Trophoblast cell (in vitro differentiated cells and primary cell): Measurements from ENCODE around the gene DOCK2.

Experiments used
- DNase-seq, 2 donors: peaks; one replicate each; pipeline ENCODE4 v3.0.0-alpha.2; 2016
- H2AFZ ChIP-seq: 2 replicates; pipeline ENCODE4 v1.6.1; 2013; ENCODE audit warnings: low read length, moderate library complexity, mild to moderate bottlenecking; ENCODE audit not compliant: insufficient read depth, poor library complexity
- H2AK5ac ChIP-seq: 2 replicates; pipeline ENCODE4 v1.6.1; 2013; ENCODE audit warnings: mild to moderate bottlenecking, low read length
- H2BK120ac ChIP-seq: 2 replicates; pipeline ENCODE4 v1.6.1; 2013; ENCODE audit warnings: low read length, mild to moderate bottlenecking, moderate library complexity; ENCODE audit not compliant: insufficient read depth, poor library complexity
- H2BK12ac ChIP-seq: 2 replicates; pipeline ENCODE4 v1.6.1; 2013; ENCODE audit warnings: mild to moderate bottlenecking, low read length, moderate library complexity
- H2BK5ac ChIP-seq: 2 replicates; pipeline ENCODE4 v1.6.1; 2013; ENCODE audit warnings: low read length, low read depth, moderate library complexity, mild to moderate bottlenecking; ENCODE audit not compliant: poor library complexity
- H3K14ac ChIP-seq: 2 replicates; pipeline ENCODE4 v1.6.1; 2013; ENCODE audit warnings: mild to moderate bottlenecking, low read length
- H3K18ac ChIP-seq: 2 replicates; pipeline ENCODE4 v1.6.1; 2013; ENCODE audit warnings: mild to moderate bottlenecking, low read length
- H3K23ac ChIP-seq: 2 replicates; pipeline ENCODE4 v1.6.1; 2013; ENCODE audit warnings: low read length
- H3K27ac ChIP-seq: 2 replicates; pipeline ENCODE4 v1.5.1; 2013; ENCODE audit warnings: low read depth, mild to moderate bottlenecking, inconsistent platforms, low read length, moderate library complexity
- H3K27me3 ChIP-seq: 2 replicates; pipeline ENCODE4 v1.6.1; 2013; ENCODE audit warnings: inconsistent platforms, mild to moderate bottlenecking, low read length, moderate library complexity; ENCODE audit not compliant: insufficient read depth
- H3K36me3 ChIP-seq, 2 experiments: 1 replicate in 1 of 2; 2 replicates in 1 of 2; pipeline ENCODE4 v1.6.1; 2013; ENCODE audit warnings: low read length in 2 of 2, mild to moderate bottlenecking in 2 of 2, moderate library complexity in 1 of 2; ENCODE audit not compliant: insufficient read depth in 2 of 2, control insufficient read depth in 1 of 2
- H3K4ac ChIP-seq: 2 replicates; pipeline ENCODE4 v1.6.1; 2013; ENCODE audit warnings: low read depth, mild to moderate bottlenecking, low read length, moderate library complexity
- H3K4me1 ChIP-seq, 2 experiments: 1 replicate in 1 of 2; 2 replicates in 1 of 2; pipeline ENCODE4 v1.6.1; 2013; ENCODE audit warnings: low read length in 2 of 2, mild to moderate bottlenecking in 2 of 2, moderate library complexity in 1 of 2; ENCODE audit not compliant: insufficient read depth in 2 of 2, control insufficient read depth in 1 of 2
- H3K4me2 ChIP-seq: 2 replicates; pipeline ENCODE4 v1.6.1; 2013; ENCODE audit warnings: inconsistent platforms, mild to moderate bottlenecking, low read length, moderate library complexity
- H3K4me3 ChIP-seq: 2 replicates; pipeline ENCODE4 v1.5.1; 2013; ENCODE audit warnings: mild to moderate bottlenecking, low read depth, low read length, inconsistent platforms
- H3K79me1 ChIP-seq: one replicate; pipeline ENCODE4 v1.6.1; 2013; ENCODE audit warnings: low read length
- H3K79me2 ChIP-seq: 2 replicates; pipeline ENCODE4 v1.6.1; 2013; ENCODE audit warnings: low read length, mild to moderate bottlenecking; ENCODE audit not compliant: control insufficient read depth, insufficient read depth, poor library complexity
- H3K9ac ChIP-seq: 2 replicates; pipeline ENCODE4 v1.6.1; 2013; ENCODE audit warnings: mild to moderate bottlenecking, low read length
- H3K9me3 ChIP-seq: 2 replicates; pipeline ENCODE4 v1.6.1; 2013; ENCODE audit warnings: low read depth, mild to moderate bottlenecking, control low read depth, inconsistent platforms, low read length; ENCODE audit not compliant: insufficient read depth
- H4K12ac ChIP-seq: 2 replicates; pipeline ENCODE4 v1.6.1; 2013; ENCODE audit warnings: low read depth, mild to moderate bottlenecking, low read length, moderate library complexity
- H4K8ac ChIP-seq: 2 replicates; pipeline ENCODE4 v1.6.1; 2013; ENCODE audit warnings: low read depth, mild to moderate bottlenecking, low read length, moderate library complexity
- H4K91ac ChIP-seq: one replicate; pipeline ENCODE4 v1.6.1; 2013; ENCODE audit warnings: low read depth, mild to moderate bottlenecking, low read length, moderate library complexity
- WGBS: extraction: QIAGEN DNeasy Blood & Tissue Kit; methylation state at CpG from one replicate; pipeline ENCODE4 v1.1.7; 2013; ENCODE audit warnings: missing lambda C conversion rate; ENCODE audit not compliant: insufficient read length, insufficient coverage; ENCODE audit errors: extremely low coverage; 5-methylcytosine and 5-hydroxymethylcytosine counted together

DOCK2 gene

GRCh38 chr5:169906745-169907649 lies 269.9 kb downstream of the DOCK2 start:
- H2BK12ac ChIP-seq, result no peak overlapping the region
- no peak overlapping the region for H4K91ac ChIP-seq
- DNase-seq, result peak in 1 of 2 donors; percentile 6
- H4K8ac ChIP-seq, result no peak overlapping the region
- WGBS, result no CpG with 5 or more reads among the region's 8 CpGs
- H3K23ac ChIP-seq, result no peak overlapping the region
- no peak overlapping the region for H3K18ac ChIP-seq
- no peak overlapping the region for H2AFZ ChIP-seq
- H3K4me2 ChIP-seq, result no peak overlapping the region
- H3K14ac ChIP-seq, result no peak overlapping the region
- no peak overlapping the region for H2BK120ac ChIP-seq
- H3K27ac ChIP-seq, result no peak overlapping the region
- H3K9ac ChIP-seq, result no peak overlapping the region
- H4K12ac ChIP-seq, result no peak overlapping the region
- no peak overlapping the region for H3K4ac ChIP-seq
- H3K9me3 ChIP-seq, result no peaks in the 10 kb centered on the region
- no peak overlapping the region for H3K4me3 ChIP-seq
- H3K79me1 ChIP-seq, result no peaks in the 10 kb centered on the region
- no peaks in the 10 kb centered on the region for H3K27me3 ChIP-seq
- H3K4me1 ChIP-seq, result no peaks in the 10 kb centered on the region
- H2AK5ac ChIP-seq, result no peak overlapping the region
- no peaks in the 10 kb centered on the region for H3K79me2 ChIP-seq
- H2BK5ac ChIP-seq, result no peak overlapping the region
- no peaks in the 10 kb centered on the region for H3K36me3 ChIP-seq

GRCh38 chr5:169908864-169909263 lies 271.8 kb downstream of the DOCK2 start:
- H3K9ac ChIP-seq, result no peak overlapping the region
- no peaks in the 10 kb centered on the region for H3K36me3 ChIP-seq
- H3K23ac ChIP-seq, result no peak overlapping the region
- H3K18ac ChIP-seq, result no peak overlapping the region
- no peak overlapping the region for H2BK120ac ChIP-seq
- no peak overlapping the region for H3K4me3 ChIP-seq
- no peak overlapping the region for H2AFZ ChIP-seq
- no peak for DNase-seq
- no peaks in the 10 kb centered on the region for H3K79me1 ChIP-seq
- H2BK12ac ChIP-seq, result no peak overlapping the region
- no peak overlapping the region for H2AK5ac ChIP-seq
- no CpG with 5 or more reads among the region's 1 CpG for WGBS
- H3K9me3 ChIP-seq, result no peaks in the 10 kb centered on the region
- H3K14ac ChIP-seq, result no peak overlapping the region
- no peak overlapping the region for H3K4ac ChIP-seq
- no peaks in the 10 kb centered on the region for H3K4me1 ChIP-seq
- no peak overlapping the region for H4K8ac ChIP-seq
- H2BK5ac ChIP-seq, result no peak overlapping the region
- H3K4me2 ChIP-seq, result no peak overlapping the region
- H4K91ac ChIP-seq, result no peak overlapping the region
- H3K79me2 ChIP-seq, result no peaks in the 10 kb centered on the region
- no peak overlapping the region for H4K12ac ChIP-seq
- H3K27me3 ChIP-seq, result no peaks in the 10 kb centered on the region
- H3K27ac ChIP-seq, result no peak overlapping the region

GRCh38 chr5:169909945-169910344 lies 272.9 kb downstream of the DOCK2 start:
- Histone ChIP-seq H3K27me3 (no peaks in the 10 kb centered on the region), H2AFZ (no peak overlapping the region), H3K4me3 (no peak overlapping the region), H2BK5ac (no peak overlapping the region), H3K4ac (no peak overlapping the region), H3K9me3 (no peaks in the 10 kb centered on the region), H3K4me1 (no peaks in the 10 kb centered on the region), H3K27ac (no peak overlapping the region), H2BK120ac (no peak overlapping the region), H4K91ac (no peak overlapping the region), H2AK5ac (no peak overlapping the region), H3K14ac (no peak overlapping the region), H3K79me2 (no peaks in the 10 kb centered on the region), H3K4me2 (no peak overlapping the region), H3K79me1 (no peaks in the 10 kb centered on the region), H4K8ac (no peak overlapping the region), H3K9ac (no peak overlapping the region), H4K12ac (no peak overlapping the region), H3K23ac (no peak overlapping the region), H2BK12ac (no peak overlapping the region), H3K36me3 (no peaks in the 10 kb centered on the region), H3K18ac (no peak overlapping the region)
- no peak for DNase-seq
- WGBS, result no CpG with 5 or more reads among the region's 3 CpGs

- no peaks in the 10 kb centered on the region for H3K4me1 ChIP-seq
- H2BK5ac ChIP-seq, result no peak overlapping the region
- no peak overlapping the region for H2AFZ ChIP-seq
- H3K36me3 ChIP-seq, result no peaks in the 10 kb centered on the region
- H3K9me3 ChIP-seq, result no peaks in the 10 kb centered on the region
- H3K4ac ChIP-seq, result no peak overlapping the region
- no peak overlapping the region for H4K8ac ChIP-seq
- no peaks in the 10 kb centered on the region for H3K79me2 ChIP-seq
- H3K27me3 ChIP-seq, result no peaks in the 10 kb centered on the region
- H4K91ac ChIP-seq, result no peak overlapping the region
- H2BK120ac ChIP-seq, result no peak overlapping the region
- no peak overlapping the region for H3K14ac ChIP-seq
- H2AK5ac ChIP-seq, result no peak overlapping the region
- no peak for DNase-seq
- no peak overlapping the region for H2BK12ac ChIP-seq
- no CpG with 5 or more reads among the region's 5 CpGs for WGBS
- no peak overlapping the region for H3K4me2 ChIP-seq
- no peak overlapping the region for H3K23ac ChIP-seq
- H3K4me3 ChIP-seq, result no peak overlapping the region
- no peaks in the 10 kb centered on the region for H3K79me1 ChIP-seq
- no peak overlapping the region for H3K9ac ChIP-seq
- no peak overlapping the region for H3K18ac ChIP-seq
- H3K27ac ChIP-seq, result no peak overlapping the region
- H4K12ac ChIP-seq, result no peak overlapping the region
These were observed 273.3 kb downstream of the DOCK2 start for GRCh38 chr5:169910393-169910792.
